Measurements from ENCODE around the gene PPIL1.

DNA sequence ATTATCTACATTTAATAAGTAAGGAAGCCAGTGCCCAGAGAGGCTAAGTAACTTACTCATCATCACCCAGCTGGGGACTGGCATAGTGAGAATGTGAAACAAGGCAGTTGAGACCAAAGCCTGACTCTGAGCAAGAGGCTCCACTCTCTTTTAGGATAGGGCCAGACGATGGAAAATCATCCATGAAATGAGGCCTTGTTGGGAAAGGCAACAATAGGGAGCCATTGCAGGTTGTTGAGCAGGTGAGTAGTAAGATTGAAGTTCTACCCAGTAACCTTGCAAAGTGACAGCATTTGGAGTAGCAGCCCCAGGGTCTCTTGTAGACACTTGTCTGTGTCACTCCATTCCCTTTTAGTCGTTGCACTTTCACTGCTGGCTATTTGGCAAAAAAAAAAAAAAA is 32.8 kb downstream of the PPIL1 start:
- TF ChIP-seq RAD21 (IDR thresholded peaks at IDR 0.05; ENCODE audit: low read depth) (no peak), TCF12 (IDR thresholded peaks at IDR 0.05; ENCODE audit: low read depth) (no peak), EGR1 (IDR thresholded peaks at IDR 0.05) (no peak), TAF1 (IDR thresholded peaks at IDR 0.05; ENCODE audit: low read depth) (no peak), TEAD4 (IDR thresholded peaks at IDR 0.05) (no peak), NFIC (IDR thresholded peaks at IDR 0.05) (no peak), EP300 (IDR thresholded peaks at IDR 0.05; ENCODE audit: borderline replicate concordance) (no peak), ZBTB7A (IDR thresholded peaks at IDR 0.05; ENCODE audit: low read depth) (no peak), CEBPB (IDR thresholded peaks at IDR 0.05) (no peak), CREB1 (IDR thresholded peaks at IDR 0.05; ENCODE audit: low read depth) (no peak)
- TF ChIP-seq, protein P1, sequence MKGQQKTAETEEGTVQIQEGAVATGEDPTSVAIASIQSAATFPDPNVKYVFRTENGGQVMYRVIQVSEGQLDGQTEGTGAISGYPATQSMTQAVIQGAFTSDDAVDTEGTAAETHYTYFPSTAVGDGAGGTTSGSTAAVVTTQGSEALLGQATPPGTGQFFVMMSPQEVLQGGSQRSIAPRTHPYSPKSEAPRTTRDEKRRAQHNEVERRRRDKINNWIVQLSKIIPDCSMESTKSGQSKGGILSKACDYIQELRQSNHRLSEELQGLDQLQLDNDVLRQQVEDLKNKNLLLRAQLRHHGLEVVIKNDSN (IDR thresholded peaks at IDR 0.05): no peak
- TF ChIP-seq, protein P2, sequence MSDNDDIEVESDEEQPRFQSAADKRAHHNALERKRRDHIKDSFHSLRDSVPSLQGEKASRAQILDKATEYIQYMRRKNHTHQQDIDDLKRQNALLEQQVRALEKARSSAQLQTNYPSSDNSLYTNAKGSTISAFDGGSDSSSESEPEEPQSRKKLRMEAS (IDR thresholded peaks at IDR 0.05): no peak
- TF ChIP-seq, protein P3, sequence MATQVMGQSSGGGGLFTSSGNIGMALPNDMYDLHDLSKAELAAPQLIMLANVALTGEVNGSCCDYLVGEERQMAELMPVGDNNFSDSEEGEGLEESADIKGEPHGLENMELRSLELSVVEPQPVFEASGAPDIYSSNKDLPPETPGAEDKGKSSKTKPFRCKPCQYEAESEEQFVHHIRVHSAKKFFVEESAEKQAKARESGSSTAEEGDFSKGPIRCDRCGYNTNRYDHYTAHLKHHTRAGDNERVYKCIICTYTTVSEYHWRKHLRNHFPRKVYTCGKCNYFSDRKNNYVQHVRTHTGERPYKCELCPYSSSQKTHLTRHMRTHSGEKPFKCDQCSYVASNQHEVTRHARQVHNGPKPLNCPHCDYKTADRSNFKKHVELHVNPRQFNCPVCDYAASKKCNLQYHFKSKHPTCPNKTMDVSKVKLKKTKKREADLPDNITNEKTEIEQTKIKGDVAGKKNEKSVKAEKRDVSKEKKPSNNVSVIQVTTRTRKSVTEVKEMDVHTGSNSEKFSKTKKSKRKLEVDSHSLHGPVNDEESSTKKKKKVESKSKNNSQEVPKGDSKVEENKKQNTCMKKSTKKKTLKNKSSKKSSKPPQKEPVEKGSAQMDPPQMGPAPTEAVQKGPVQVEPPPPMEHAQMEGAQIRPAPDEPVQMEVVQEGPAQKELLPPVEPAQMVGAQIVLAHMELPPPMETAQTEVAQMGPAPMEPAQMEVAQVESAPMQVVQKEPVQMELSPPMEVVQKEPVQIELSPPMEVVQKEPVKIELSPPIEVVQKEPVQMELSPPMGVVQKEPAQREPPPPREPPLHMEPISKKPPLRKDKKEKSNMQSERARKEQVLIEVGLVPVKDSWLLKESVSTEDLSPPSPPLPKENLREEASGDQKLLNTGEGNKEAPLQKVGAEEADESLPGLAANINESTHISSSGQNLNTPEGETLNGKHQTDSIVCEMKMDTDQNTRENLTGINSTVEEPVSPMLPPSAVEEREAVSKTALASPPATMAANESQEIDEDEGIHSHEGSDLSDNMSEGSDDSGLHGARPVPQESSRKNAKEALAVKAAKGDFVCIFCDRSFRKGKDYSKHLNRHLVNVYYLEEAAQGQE (IDR thresholded peaks at IDR 0.05; ENCODE audit: low read depth): no peak
